Measurements from ENCODE around the gene OSCAR. TPM values are rescaled to one million over a fixed set of nuclear protein-coding genes. Genes with fewer than 3 reads are reported as not detected.

Gene OSCAR
- total and polyA plus RNA-seq, 2 of the 13 experiments (the other 11 are each of a cell fraction or from before 2014, with no cell fraction given), result 1.9 TPM; not detected in 1

DNA sequence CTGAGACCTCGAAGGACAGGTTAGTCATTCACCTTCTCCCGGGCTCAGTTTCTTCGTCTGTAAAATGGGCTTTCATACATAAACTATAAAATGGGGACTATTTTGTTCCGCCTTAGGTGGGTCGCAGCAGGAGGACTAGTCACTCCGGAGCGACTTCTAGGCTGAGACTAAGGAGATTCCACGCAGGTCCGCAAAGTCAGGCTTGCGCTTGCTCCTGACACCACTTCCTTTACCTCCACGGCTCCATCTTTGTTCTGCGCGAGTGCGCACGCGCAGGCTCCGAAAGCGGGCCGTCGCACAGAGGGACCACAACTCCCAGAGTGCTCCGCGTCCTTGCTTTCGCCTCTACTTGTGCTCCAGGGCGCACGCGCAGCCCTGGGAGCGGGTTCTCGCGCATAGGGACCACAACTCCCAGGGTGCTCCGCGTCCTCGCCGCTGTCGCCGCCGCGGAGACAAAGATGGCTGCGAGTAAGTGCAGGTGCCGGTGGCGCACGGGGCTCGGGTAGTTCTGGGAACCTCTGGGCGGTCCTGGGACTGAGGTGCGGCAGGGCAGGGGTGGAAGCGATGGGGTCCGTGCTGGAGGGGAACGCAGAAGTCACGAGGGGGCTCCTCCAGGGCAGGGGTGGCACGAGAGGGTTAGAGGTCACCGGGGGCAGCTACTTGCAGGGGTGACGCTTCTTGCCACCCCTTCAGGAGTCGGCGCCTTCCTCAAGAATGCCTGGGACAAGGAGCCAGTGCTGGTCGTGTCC lies 2.0 kb upstream of the OSCAR start, which contains the start of gene NDUFA3 (continued):
- TF ChIP-seq CBX5 (CRISPR knock-in tag; IDR thresholded peaks at IDR 0.05; ENCODE audit: borderline replicate concordance) (no peak; the same call in 1 of the 2 replicates), ZNF598 (CRISPR knock-in tag; IDR thresholded peaks at IDR 0.05; ENCODE audit: borderline replicate concordance) (peak; percentile 59; the same call in 1 of the 2 replicates), STAG1 (CRISPR knock-in tag; IDR thresholded peaks at IDR 0.05) (no peak), DBP (CRISPR knock-in tag; IDR thresholded peaks at IDR 0.05; ENCODE audit: not compliant biosample characterization) (no peak), DNMT1 (CRISPR knock-in tag; IDR thresholded peaks at IDR 0.05) (no peak; the same call in 1 of the 2 replicates), PHF21A (CRISPR knock-in tag; IDR thresholded peaks at IDR 0.05) (no peak), FOXK1 (CRISPR knock-in tag; IDR thresholded peaks at IDR 0.05; ENCODE audit: borderline replicate concordance, low read depth) (peak; percentile 85; the same call in 1 of the 2 replicates), ARNT (IDR thresholded peaks at IDR 0.05) (no peak), ZNF878 (CRISPR knock-in tag; IDR thresholded peaks at IDR 0.05) (no peak), PAX8 (CRISPR knock-in tag; IDR thresholded peaks at IDR 0.05; ENCODE audit: borderline replicate concordance) (no peak), LCORL (IDR thresholded peaks at IDR 0.05) (no peak), LCORL (CRISPR knock-in tag; IDR thresholded peaks at IDR 0.05) (peak; percentile 75; the same call in 1 of the 2 replicates), MTERF4 (CRISPR knock-in tag; IDR thresholded peaks at IDR 0.05) (no peak), GLI4 (CRISPR knock-in tag; IDR thresholded peaks at IDR 0.05; ENCODE audit: borderline replicate concordance) (no peak), ZFX (CRISPR knock-in tag; IDR thresholded peaks at IDR 0.05; ENCODE audit: low read depth) (peak; percentile 78), ELF1 (CRISPR knock-in tag; IDR thresholded peaks at IDR 0.05) (peak; percentile 86), HIVEP1 (CRISPR knock-in tag; IDR thresholded peaks at IDR 0.05) (peak; percentile 80), NRL (CRISPR knock-in tag; IDR thresholded peaks at IDR 0.05; ENCODE audit: borderline replicate concordance) (peak; percentile 63), ZNF768 (CRISPR knock-in tag; IDR thresholded peaks at IDR 0.05) (peak; percentile 52; the same call in 1 of the 2 replicates), ZBTB46 (CRISPR knock-in tag; IDR thresholded peaks at IDR 0.05; ENCODE audit: borderline replicate concordance) (no peak), CENPT (CRISPR knock-in tag; IDR thresholded peaks at IDR 0.05; ENCODE audit: low read depth) (no peak), ZNF263 (CRISPR knock-in tag; IDR thresholded peaks at IDR 0.05) (no peak)
